Effector CD4-positive, alpha-beta T cell (primary cell): ENCODE results near the gene GLIPR1L1.

Experiments
- DNase-seq: peaks from one replicate; pipeline ENCODE4 v3.0.0-alpha.2; 2020

Gene GLIPR1L1

GRCh38 chr12:75350413-75350812 is 15.9 kb downstream of the GLIPR1L1 start:
- no peak for DNase-seq

DNA sequence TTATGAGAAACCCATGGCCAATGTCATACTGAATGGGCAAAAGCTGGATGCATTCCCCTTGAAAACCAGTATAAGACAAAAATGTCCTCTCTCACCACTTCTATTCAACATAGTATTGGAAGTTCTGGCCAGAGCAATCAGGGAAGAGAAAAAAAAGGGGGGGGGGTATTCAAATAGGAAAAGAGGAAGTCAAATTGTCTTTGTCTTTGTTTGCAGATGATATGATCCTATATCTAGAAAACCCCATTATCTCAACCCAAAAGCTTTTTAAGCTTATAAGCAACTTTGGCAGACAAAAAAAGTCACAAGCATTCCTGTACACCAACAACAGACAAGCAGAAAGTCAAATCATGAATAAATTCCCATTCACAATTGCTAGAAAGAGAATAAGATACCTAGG is 19.5 kb downstream of the GLIPR1L1 start:
- DNase-seq, result no peak

- no peak for DNase-seq
Measured at GRCh38 chr12:75360920-75361319, 26.4 kb downstream of the GLIPR1L1 start.

GRCh38 chr12:75361408-75361807 is 26.9 kb downstream of the GLIPR1L1 start:
- no peak for DNase-seq

DNA sequence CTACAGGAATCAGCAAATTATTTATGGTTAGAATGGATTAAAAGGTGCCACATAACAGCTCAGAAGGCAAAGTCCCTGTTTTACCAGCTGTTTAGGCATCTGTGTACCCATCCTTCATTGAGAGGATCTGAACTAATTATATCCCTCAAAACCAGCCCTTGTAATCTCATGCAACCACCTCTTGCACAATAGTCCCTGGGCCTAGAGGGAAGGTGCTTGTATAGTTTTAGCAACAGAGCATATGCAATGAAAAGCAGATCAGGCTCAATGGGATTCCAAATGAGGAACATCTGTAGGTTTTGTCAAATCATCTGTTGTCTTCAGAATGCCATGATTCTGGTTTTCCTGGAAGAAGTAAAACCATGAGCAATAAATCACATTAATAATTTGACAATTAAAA is 30.4 kb downstream of the GLIPR1L1 start:
- DNase-seq, result no peak

GRCh38 chr12:75366629-75367028 is 32.2 kb downstream of the GLIPR1L1 start:
- DNase-seq, result no peak

DNA sequence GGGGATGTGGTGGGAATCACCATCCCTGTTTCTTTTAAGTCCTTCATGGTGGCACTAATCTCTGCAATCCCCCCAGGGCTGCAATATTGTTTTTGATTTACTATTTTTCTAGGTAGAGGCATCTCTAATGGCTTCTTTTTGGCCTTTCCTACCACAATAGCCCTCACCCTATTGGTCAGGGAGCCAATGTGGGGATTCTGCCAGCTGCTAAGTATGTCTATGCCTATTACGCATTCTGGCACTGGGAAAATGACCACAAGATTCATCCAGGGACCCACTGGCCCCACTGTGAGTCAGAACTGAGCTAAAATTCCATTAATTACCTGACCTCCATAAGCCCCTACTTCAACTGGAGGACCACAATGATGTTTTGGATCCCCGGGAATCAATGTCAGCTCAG is 40.5 kb downstream of the GLIPR1L1 start:
- DNase-seq, result no peak

DNA sequence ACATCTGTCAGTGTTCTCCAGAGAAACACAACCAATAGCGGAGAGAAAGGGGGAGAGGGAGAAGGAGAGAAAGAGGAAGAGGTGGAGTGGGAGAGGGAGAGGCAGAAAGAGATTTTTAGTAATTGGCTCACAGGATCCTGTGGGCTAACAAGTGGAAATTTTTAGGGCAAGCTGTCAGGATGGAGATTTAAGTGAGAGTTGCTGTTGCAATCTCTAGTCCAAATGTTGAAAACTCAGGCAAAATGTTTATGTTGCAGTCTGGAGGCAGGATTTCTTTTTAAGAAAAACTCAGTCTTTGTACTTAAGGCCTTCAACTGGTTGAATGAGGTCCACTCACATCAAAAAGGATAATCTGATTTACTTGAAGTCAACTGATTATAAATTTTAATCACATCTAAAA is 43.9 kb downstream of the GLIPR1L1 start:
- no peak for DNase-seq

GRCh38 chr12:75389061-75389460 is 54.6 kb downstream of the GLIPR1L1 start:
- no peak for DNase-seq

- DNase-seq, result no peak
Measured at GRCh38 chr12:75389706-75390105, 55.2 kb downstream of the GLIPR1L1 start.

- DNase-seq, result no peak
Measured at GRCh38 chr12:75390156-75390898, 55.9 kb downstream of the GLIPR1L1 start.

DNA sequence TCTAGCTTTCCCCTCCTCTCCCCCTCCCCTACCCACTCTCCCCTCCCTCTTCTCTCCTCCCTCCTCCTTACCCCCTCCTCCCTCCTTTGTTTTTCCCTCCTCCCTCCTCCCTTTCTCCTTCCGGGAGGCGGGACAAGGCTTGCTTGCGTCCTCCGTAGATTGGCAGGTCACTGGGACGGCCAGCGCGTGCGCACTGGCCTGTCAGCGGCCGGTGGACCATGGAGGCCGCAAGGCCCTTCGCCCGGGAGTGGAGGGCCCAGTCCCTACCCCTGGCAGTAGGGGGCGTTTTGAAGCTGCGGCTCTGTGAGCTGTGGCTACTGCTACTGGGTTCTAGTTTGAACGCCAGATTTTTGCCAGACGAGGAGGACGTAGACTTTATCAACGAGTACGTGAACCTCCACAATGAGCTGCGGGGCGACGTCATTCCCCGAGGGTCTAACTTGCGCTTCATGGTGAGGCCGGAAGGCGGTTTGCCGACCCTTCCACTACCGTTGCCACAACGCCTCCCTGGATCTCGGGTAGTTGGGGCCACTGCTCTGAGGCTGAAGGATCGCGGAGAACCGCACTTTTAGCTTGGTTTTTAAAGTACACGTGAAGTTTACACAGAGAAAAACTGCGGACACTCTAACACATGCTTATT is 56.5 kb downstream of the GLIPR1L1 start, which contains the start of gene GLIPR1L2:
TSS of gene GLIPR1L2 (plus strand) at position 191 of the 640 bp plus-strand sequence. CDS start at position 219, 28 bp downstream.
- peak; percentile 66 for DNase-seq

DNA sequence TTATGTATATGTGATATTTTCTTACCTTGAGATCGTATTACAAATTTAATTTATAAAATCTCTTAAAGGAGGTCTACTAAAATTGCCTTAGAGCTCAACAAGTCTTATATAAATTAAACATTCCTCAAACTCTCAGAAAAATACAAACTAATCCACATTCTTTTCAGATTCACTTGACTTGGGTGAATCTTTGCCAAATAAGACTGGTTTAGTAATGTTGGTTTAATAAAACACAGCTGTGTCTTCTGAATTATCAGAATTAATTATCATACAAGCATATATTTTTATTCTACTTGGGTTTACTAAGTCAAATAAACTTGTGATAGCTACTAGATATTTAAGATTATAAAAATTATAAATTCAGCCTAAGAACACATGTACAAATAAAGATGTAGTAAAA is 69.8 kb downstream of the GLIPR1L1 start:
- DNase-seq, result no peak

DNA sequence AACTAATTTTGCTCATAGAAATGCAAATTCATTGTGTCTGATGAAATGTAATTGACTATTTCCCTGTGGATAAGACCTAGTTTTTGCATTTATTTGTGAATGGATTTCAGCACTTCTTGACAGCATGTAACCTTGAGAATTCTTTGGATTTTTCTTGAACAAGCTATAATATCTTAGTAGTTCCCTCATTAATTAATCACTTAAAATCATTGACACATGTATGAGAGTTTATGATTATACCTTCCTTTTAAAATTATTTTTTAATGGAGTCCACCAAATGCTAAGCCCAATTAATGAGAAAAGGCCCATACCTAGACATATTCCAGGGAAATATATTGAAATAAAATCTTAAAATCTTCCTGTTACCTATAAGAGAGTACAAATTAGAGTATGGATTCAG is 73.2 kb downstream of the GLIPR1L1 start:
- DNase-seq, result no peak

DNA sequence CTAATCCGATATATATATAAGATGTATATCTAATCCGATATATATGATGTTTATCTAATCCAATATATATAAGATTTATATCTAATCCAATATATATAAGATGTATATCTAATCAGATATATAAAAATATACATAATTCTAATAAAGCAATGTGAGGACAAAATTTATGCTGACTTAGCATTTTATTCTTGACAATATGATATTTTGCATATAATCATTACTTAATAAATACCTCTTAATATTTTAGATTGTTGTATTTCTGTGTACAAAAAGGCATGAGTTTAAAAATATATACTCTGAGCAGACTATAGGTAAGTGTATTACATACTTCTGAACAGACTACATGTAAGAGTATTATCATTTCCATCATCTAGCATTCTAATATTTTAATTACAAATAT is 75.4 kb downstream of the GLIPR1L1 start:
- no peak for DNase-seq

GRCh38 chr12:75414671-75415070 is 80.2 kb downstream of the GLIPR1L1 start:
- DNase-seq, result no peak

DNA sequence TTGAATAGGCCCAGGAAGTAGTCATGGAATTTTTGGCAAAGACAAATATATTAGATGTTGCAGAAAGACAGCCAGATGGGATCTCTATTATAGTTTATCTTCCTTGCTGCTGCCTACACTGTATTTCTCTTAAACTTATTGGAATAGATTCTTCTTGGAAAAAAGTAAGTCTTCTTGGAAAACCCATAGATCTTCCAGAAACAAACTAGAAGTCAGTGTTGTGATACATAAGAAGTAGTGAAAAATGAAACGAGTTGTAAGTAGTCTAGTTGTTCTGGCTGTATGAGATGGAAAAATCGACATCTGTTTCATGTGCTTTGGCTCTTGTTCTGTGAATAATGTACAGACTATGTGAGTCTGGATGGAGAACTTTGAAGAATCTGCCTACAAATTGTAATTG is 85.4 kb downstream of the GLIPR1L1 start:
- DNase-seq, result no peak
